Keratinocyte (primary cell): ENCODE measurements around the gene ANKS1B. TPM values are rescaled to one million over a fixed set of nuclear protein-coding genes. Genes with fewer than 3 reads are reported as not detected.

ENCODE experiments used
- DNase-seq: peaks from one replicate; pipeline ENCODE4 v3.0.0-alpha.2; 2011; ENCODE audit warnings: low read depth, missing footprints, low spot score
- FAIRE-seq: peaks from 2 replicates; lab custom pipeline; 2011; peaks lifted over from hg19 to GRCh38; lab: Jason Lieb, UNC
- H2AFZ ChIP-seq: 2 replicates; pipeline ENCODE4 v1.6.0; 2012; ENCODE audit warnings: low read length, control low read depth, inconsistent platforms; ENCODE audit not compliant: control insufficient read depth
- H3K27ac ChIP-seq: 2 replicates; pipeline ENCODE4 v1.5.1; 2011; ENCODE audit warnings: low read length; ENCODE audit not compliant: control insufficient read depth, insufficient read depth
- H3K27me3 ChIP-seq: 3 replicates; pipeline ENCODE4 v1.6.0; 2011; ENCODE audit warnings: low read length; ENCODE audit not compliant: control insufficient read depth, insufficient read depth; ENCODE audit errors: extremely low read depth
- H3K36me3 ChIP-seq, 2 experiments: 2 replicates in 1 of 2; 3 replicates in 1 of 2; pipeline ENCODE4 v1.5.1; 2011; ENCODE audit warnings: low read length in 2 of 2, mild to moderate bottlenecking in 1 of 2; ENCODE audit not compliant: control insufficient read depth in 2 of 2, insufficient read depth in 2 of 2; ENCODE audit errors: extremely low read depth in 1 of 2
- H3K4me1 ChIP-seq: 3 replicates; pipeline ENCODE4 v1.5.1; 2011; ENCODE audit warnings: low read length; ENCODE audit not compliant: control insufficient read depth, insufficient read depth; ENCODE audit errors: extremely low read depth
- H3K4me2 ChIP-seq: 3 replicates; pipeline ENCODE4 v1.6.0; 2011; ENCODE audit warnings: low read depth, low read length; ENCODE audit not compliant: control insufficient read depth, insufficient read depth; ENCODE audit errors: extremely low read depth
- H3K4me3 ChIP-seq, 3 experiments: fragments of 200-600 bp in 1 of 3; sonication (generic) in 1 of 3; 2 replicates in 2 of 3; 3 replicates in 1 of 3; pipeline ENCODE4 v1.5.1; 2011 to 2016; ENCODE audit warnings: low read length in 3 of 3, mild to moderate bottlenecking in 3 of 3, control low read depth in 2 of 3, inconsistent platforms in 1 of 3, low read depth in 1 of 3, mixed read lengths in 1 of 3, mixed run types in 1 of 3, moderate library complexity in 1 of 3; ENCODE audit not compliant: control insufficient read depth in 2 of 3, insufficient read depth in 2 of 3; ENCODE audit errors: extremely low read depth in 1 of 3
- H3K79me2 ChIP-seq: 2 replicates; pipeline ENCODE4 v1.6.0; 2012; ENCODE audit warnings: low read length; ENCODE audit not compliant: control insufficient read depth, insufficient read depth
- H3K9ac ChIP-seq: 3 replicates; pipeline ENCODE4 v1.6.0; 2011; ENCODE audit warnings: low read length; ENCODE audit not compliant: control insufficient read depth, insufficient read depth; ENCODE audit errors: extremely low read depth
- H3K9me1 ChIP-seq: 3 replicates; pipeline ENCODE4 v1.6.0; 2011; ENCODE audit warnings: low read length; ENCODE audit not compliant: control insufficient read depth, insufficient read depth; ENCODE audit errors: extremely low read depth
- H3K9me3 ChIP-seq: 2 replicates; pipeline ENCODE4 v1.5.1; 2012; ENCODE audit warnings: low read depth, low read length; ENCODE audit not compliant: control insufficient read depth
- H4K20me1 ChIP-seq: 3 replicates; pipeline ENCODE4 v1.6.0; 2011; ENCODE audit warnings: low read length; ENCODE audit not compliant: control insufficient read depth, insufficient read depth; ENCODE audit errors: extremely low read depth
- CTCF ChIP-seq, 3 experiments: IDR thresholded peaks in 1 of 3; conservative IDR thresholded peaks in 1 of 3; optimal IDR thresholded peaks in 1 of 3; 2 replicates in 2 of 3; 3 replicates in 1 of 3; pipeline versions ENCODE3 to v1.5.1; 2011; ENCODE audit warnings: low read length in 3 of 3, mild to moderate bottlenecking in 3 of 3, moderate library complexity in 2 of 3, control low read depth in 1 of 3, inconsistent platforms in 1 of 3; ENCODE audit not compliant: insufficient read depth in 2 of 3; ENCODE audit errors: extremely low read depth in 1 of 3
- EZH2 ChIP-seq: IDR thresholded peaks from one replicate; pipeline ENCODE4 v1.6.1; 2012; ENCODE audit warnings: inconsistent platforms, mild to moderate bottlenecking, low read length, moderate library complexity
- dilution Hi-C: fragments of 300-500 bp; cut with MboI; formaldehyde crosslinking; loops from one replicate; pipeline ENCODE4 v1.7.0; 2020; ENCODE audit warnings: low sequenced_read_pairs; ENCODE audit not compliant: extremely low pct_ligation_motif_present
- polyA plus RNA-seq, 5 experiments: library from polyadenylated mRNA; depleted of rRNA in 3 of 5; stranded (reverse) in 3 of 5; stranded (forward) in 1 of 5; unstranded in 1 of 5; fragments of >200 nt; gene quantifications; 1 replicate in 1 of 5; 2 replicates in 3 of 5; 3 replicates in 1 of 5; pipeline versions ENCODE4 v1.2.1 to v1.2.3, GENCODE V29; 2011 to 2012; ENCODE audit warnings: missing spikeins in 2 of 5, low read depth in 1 of 5, low replicate concordance in 1 of 5

Gene ANKS1B
- polyA plus RNA-seq, 1 donor (not counting 4 experiments of a cell fraction or from before 2014, with no cell fraction given) = not detected

- TF ChIP-seq CTCF (optimal IDR thresholded peaks at IDR 0.05 in 1 of 3, IDR thresholded peaks at IDR 0.05 in 1 of 3, conservative IDR thresholded peaks at IDR 0.05 in 1 of 3; ENCODE audit: extremely low read depth in 1 of 3, insufficient read depth in 2 of 3, low read length in 3 of 3) (no peak), EZH2 (no peak)
- Histone ChIP-seq H3K4me3 (no peak overlapping the region), H3K36me3 (no peaks in the 10 kb centered on the region), H4K20me1 (no peaks in the 10 kb centered on the region), H3K9me3 (no peaks in the 10 kb centered on the region), H3K27me3 (no peaks in the 10 kb centered on the region), H3K4me2 (no peak overlapping the region), H3K9me1 (no peaks in the 10 kb centered on the region), H3K4me1 (no peaks in the 10 kb centered on the region), H3K9ac (no peak overlapping the region), H3K79me2 (no peaks in the 10 kb centered on the region), H3K27ac (no peak overlapping the region), H2AFZ (no peak overlapping the region)
- no peak for DNase-seq
- dilution Hi-C loops = no loop called here
- no peak for FAIRE-seq
Observed at GRCh38 chr12:100027671-100028070, 42.9 kb upstream of the ANKS1B start.

- no peaks in the 10 kb centered on the region for H3K9me1 ChIP-seq
- no peaks in the 10 kb centered on the region for H3K4me1 ChIP-seq
- H3K79me2 ChIP-seq = no peaks in the 10 kb centered on the region
- H3K4me3 ChIP-seq = no peak overlapping the region
- FAIRE-seq = no peak
- H3K9ac ChIP-seq = no peak overlapping the region
- H3K9me3 ChIP-seq = no peaks in the 10 kb centered on the region
- dilution Hi-C loops = no loop called here
- no peaks in the 10 kb centered on the region for H4K20me1 ChIP-seq
- no peak overlapping the region for H3K27ac ChIP-seq
- H2AFZ ChIP-seq = no peak overlapping the region
- TF ChIP-seq CTCF (optimal IDR thresholded peaks at IDR 0.05 in 1 of 3, IDR thresholded peaks at IDR 0.05 in 1 of 3, conservative IDR thresholded peaks at IDR 0.05 in 1 of 3; ENCODE audit: extremely low read depth in 1 of 3, insufficient read depth in 2 of 3, low read length in 3 of 3) = no peak
- TF ChIP-seq EZH2 = no peak
- no peaks in the 10 kb centered on the region for H3K36me3 ChIP-seq
- no peak overlapping the region for H3K4me2 ChIP-seq
- H3K27me3 ChIP-seq = no peaks in the 10 kb centered on the region
- no peak for DNase-seq
Observed at GRCh38 chr12:100026241-100026640, 41.5 kb upstream of the ANKS1B start.
